SU-DHL-6 (cell line): ENCODE data around the gene CYP4F12.

Experiments used
- H2AFZ ChIP-seq: fragments of 200-600 bp; sonication (generic); 2 replicates; pipeline ENCODE4 v1.6.1; 2014; ENCODE audit warnings: low read depth, mild to moderate bottlenecking, moderate library complexity, mixed read lengths, antibody characterized with exemption, low read length; ENCODE audit not compliant: severe bottlenecking
- H3F3A ChIP-seq: fragments of 200-600 bp; shearing (Covaris generic); 2 replicates; pipeline ENCODE4 v1.6.0; 2016; ENCODE audit warnings: antibody characterized with exemption, mild to moderate bottlenecking; ENCODE audit not compliant: insufficient read depth
- H3K27ac ChIP-seq: fragments of 200-600 bp; sonication (generic); 2 replicates; pipeline ENCODE4 v1.5.1; 2016; ENCODE audit warnings: low read depth, mild to moderate bottlenecking, low read length, moderate library complexity, mixed read lengths
- H3K27me3 ChIP-seq: fragments of 200-600 bp; sonication (generic), shearing (Covaris generic); 2 replicates; pipeline ENCODE4 v1.6.0; 2014; ENCODE audit warnings: mild to moderate bottlenecking, low read length
- H3K36me3 ChIP-seq: fragments of 200-600 bp; sonication (generic); 2 replicates; pipeline ENCODE4 v1.6.1; 2014; ENCODE audit warnings: mild to moderate bottlenecking, low read length, mixed read lengths
- H3K4me2 ChIP-seq: fragments of 300-600, 200-600 bp; shearing (Covaris generic), sonication (generic); 2 replicates; pipeline ENCODE4 v1.6.0; 2014; ENCODE audit warnings: low read length, low read depth, mild to moderate bottlenecking; ENCODE audit not compliant: poor library complexity, severe bottlenecking
- H3K4me3 ChIP-seq: fragments of 200-600 bp; sonication (generic); 2 replicates; pipeline ENCODE4 v1.5.1; 2014; ENCODE audit warnings: antibody characterized with exemption, low read length, mild to moderate bottlenecking, mixed read lengths; ENCODE audit not compliant: insufficient read depth, poor library complexity, severe bottlenecking
- H3K79me2 ChIP-seq: fragments of 200-600 bp; sonication (generic); 2 replicates; pipeline ENCODE4 v1.6.1; 2014; ENCODE audit warnings: mild to moderate bottlenecking, low read length, moderate library complexity; ENCODE audit not compliant: insufficient read depth
- H3K9ac ChIP-seq: fragments of 200-600 bp; sonication (generic); 2 replicates; pipeline ENCODE4 v1.7.0; 2014; ENCODE audit warnings: mild to moderate bottlenecking, low read length
- H3K9me2 ChIP-seq: fragments of 200-600 bp; sonication (generic); replicated peaks from 2 replicates; pipeline ENCODE4 v1.6.1; 2014; ENCODE audit warnings: low read length; ENCODE audit not compliant: insufficient read depth
- H3K9me3 ChIP-seq: fragments of 200-600 bp; sonication (generic); 2 replicates; pipeline ENCODE4 v1.6.1; 2014; ENCODE audit warnings: low read length, mixed read lengths; ENCODE audit not compliant: insufficient read depth
- H4K20me1 ChIP-seq: fragments of 200-600 bp; sonication (generic); 2 replicates; pipeline ENCODE4 v1.6.1; 2014; ENCODE audit warnings: low read depth, mild to moderate bottlenecking, antibody characterized with exemption, low read length, moderate library complexity, mixed read lengths
- CTCF ChIP-seq: fragments of 200-600 bp; sonication (generic); IDR thresholded peaks from one replicate; pipeline ENCODE4 v1.5.1; 2017; ENCODE audit warnings: antibody characterized with exemption, mild to moderate bottlenecking, low read length, moderate library complexity; ENCODE audit not compliant: insufficient read depth, poor library complexity, severe bottlenecking
- EZH2phosphoT487 ChIP-seq: fragments of 200-600 bp; sonication (generic), shearing (Covaris generic); conservative IDR thresholded peaks from 2 replicates; pipeline ENCODE4 v1.6.1; 2018; ENCODE audit warnings: mild to moderate bottlenecking, antibody characterized with exemption, low read length, moderate library complexity, mixed read lengths

The CYP4F12 gene

DNA sequence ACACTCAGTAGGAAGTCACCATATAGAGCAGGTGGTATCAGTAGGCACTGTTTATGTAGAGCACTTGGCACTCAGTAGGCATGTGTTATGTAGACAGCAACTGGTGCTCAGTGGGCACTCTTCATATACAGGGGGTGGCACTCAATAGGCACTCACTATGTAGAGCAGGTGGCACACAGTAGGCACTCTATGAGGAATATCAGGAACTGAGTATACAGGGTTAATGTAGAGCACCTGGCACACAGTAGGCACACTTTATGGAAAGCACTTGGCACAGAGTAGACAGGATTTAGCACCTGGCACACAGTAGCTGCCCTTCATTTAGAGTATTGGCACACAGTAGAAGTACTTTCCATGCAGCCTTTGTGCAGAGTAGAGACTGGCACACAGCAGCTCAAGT, 33.3 kb upstream of the CYP4F12 start:
- Histone ChIP-seq H3K4me2 (no peak overlapping the region), H2AFZ (no peak overlapping the region), H3K79me2 (no peaks in the 10 kb centered on the region), H4K20me1 (no peaks in the 10 kb centered on the region), H3F3A (no peaks in the 10 kb centered on the region), H3K36me3 (no peaks in the 10 kb centered on the region), H3K27me3 (no peaks in the 10 kb centered on the region), H3K4me3 (no peak overlapping the region), H3K9ac (no peak overlapping the region), H3K27ac (no peak overlapping the region), H3K9me2 (no peaks in the 10 kb centered on the region), H3K9me3 (no peaks in the 10 kb centered on the region)
- TF ChIP-seq EZH2phosphoT487, result no peak
- TF ChIP-seq CTCF, result no peak

GRCh38 chr19:15640294-15640903, 32.5 kb upstream of the CYP4F12 start, which contains the start of gene CYP4F3:
Gene CYP4F3 (plus strand): TSS chr19:15640897. CDS start chr19:15641416, 519 bp downstream.
- H2AFZ ChIP-seq, result no peak within 1 kb of the TSS
- no peaks in the 10 kb centered on the region for H3F3A ChIP-seq
- no peaks in the 10 kb centered on the region for H3K9me3 ChIP-seq
- no peaks in the 10 kb centered on the region for H3K36me3 ChIP-seq
- H3K9me2 ChIP-seq, result no peaks in the 10 kb centered on the region
- H3K27me3 ChIP-seq, result no peaks in the 10 kb centered on the region
- H3K4me3 ChIP-seq, result no peak within 1 kb of the TSS
- H3K4me2 ChIP-seq, result no peak within 1 kb of the TSS
- no peak within 1 kb of the TSS for H3K9ac ChIP-seq
- TF ChIP-seq CTCF (no peak), EZH2phosphoT487 (no peak)
- no peaks in the 10 kb centered on the region for H4K20me1 ChIP-seq
- no peak within 1 kb of the TSS for H3K27ac ChIP-seq
- H3K79me2 ChIP-seq, result no peaks in the 10 kb centered on the region

- H3K36me3 ChIP-seq, result no peaks in the 10 kb centered on the region
- TF ChIP-seq EZH2phosphoT487, result no peak
- H4K20me1 ChIP-seq, result no peaks in the 10 kb centered on the region
- no peak overlapping the region for H3K4me2 ChIP-seq
- H3K4me3 ChIP-seq, result no peak overlapping the region
- H3K9ac ChIP-seq, result no peak overlapping the region
- H3K27ac ChIP-seq, result no peak overlapping the region
- no peaks in the 10 kb centered on the region for H3K79me2 ChIP-seq
- no peaks in the 10 kb centered on the region for H3F3A ChIP-seq
- H3K9me3 ChIP-seq, result no peaks in the 10 kb centered on the region
- no peaks in the 10 kb centered on the region for H3K27me3 ChIP-seq
- no peaks in the 10 kb centered on the region for H3K9me2 ChIP-seq
- H2AFZ ChIP-seq, result no peak overlapping the region
Observed at GRCh38 chr19:15640904-15641597, 31.8 kb upstream of the CYP4F12 start.

GRCh38 chr19:15641901-15642491, 30.9 kb upstream of the CYP4F12 start:
- Histone ChIP-seq H4K20me1 (no peaks in the 10 kb centered on the region), H3K9me3 (no peaks in the 10 kb centered on the region), H3K36me3 (no peaks in the 10 kb centered on the region), H3K4me2 (no peak overlapping the region), H3K9me2 (no peaks in the 10 kb centered on the region), H3K27me3 (no peaks in the 10 kb centered on the region), H3K4me3 (no peak overlapping the region), H3F3A (no peaks in the 10 kb centered on the region), H3K9ac (no peak overlapping the region), H2AFZ (no peak overlapping the region), H3K79me2 (no peaks in the 10 kb centered on the region), H3K27ac (no peak overlapping the region)
- TF ChIP-seq CTCF (no peak), EZH2phosphoT487 (no peak)
